Natural killer cell treated with Interleukin-12 subunit alpha and Interleukin-12 subunit beta and Interleukin-15 and Interleukin-18, amount 100 ng/mL, for 72 hours (primary cell): ENCODE results near the gene PPP3R1. TPM values are rescaled to one million over a fixed set of nuclear protein-coding genes. Genes with fewer than 3 reads are reported as not detected.

Source experiments
- ATAC-seq, 2 donors: fragments of 150-1000 bp; cut with Tn5 transposase in 1 of 2; sonication (Bioruptor Pico), chemical (Tn5 transposase) in 1 of 2; 2 replicates each; pipeline ENCODE4 v1.10.0; 2021
- DNase-seq: peaks from one replicate; pipeline ENCODE4 v3.0.0; 2022; ENCODE audit warnings: low spot score
- H3K27ac Mint-ChIP-seq, 2 donors: 1 replicate in 1 of 2; 2 replicates in 1 of 2; pipeline ENCODE4 v1.8.0; 2022; ENCODE audit warnings: mixed read lengths in 2 of 2, mild to moderate bottlenecking in 1 of 2, moderate library complexity in 1 of 2
- H3K27me3 Mint-ChIP-seq, 2 donors: 1 replicate in 1 of 2; 2 replicates in 1 of 2; pipeline ENCODE4 v1.8.0; 2022; ENCODE audit warnings: mixed read lengths in 2 of 2
- H3K36me3 Mint-ChIP-seq: one replicate; pipeline ENCODE4 v1.8.0; 2022; ENCODE audit warnings: mixed read lengths
- H3K4me1 Mint-ChIP-seq, 2 donors: 1 replicate in 1 of 2; 2 replicates in 1 of 2; pipeline ENCODE4 v1.8.0; 2022; ENCODE audit warnings: low read depth in 2 of 2, mixed read lengths in 2 of 2, mild to moderate bottlenecking in 1 of 2
- H3K4me3 Mint-ChIP-seq: one replicate; pipeline ENCODE4 v1.8.0; 2022; ENCODE audit warnings: mixed read lengths
- H3K9me3 Mint-ChIP-seq: 2 replicates; pipeline ENCODE4 v1.8.0; 2022; ENCODE audit warnings: mixed read lengths
- total RNA-seq, 2 donors: library from RNA; stranded (reverse); gene quantifications; one replicate each; pipeline ENCODE4 v1.2.3, GENCODE V29; 2022

The PPP3R1 gene
- total RNA-seq, 2 donors from 2014 or later, result 85.9 to 90.7 TPM

DNA sequence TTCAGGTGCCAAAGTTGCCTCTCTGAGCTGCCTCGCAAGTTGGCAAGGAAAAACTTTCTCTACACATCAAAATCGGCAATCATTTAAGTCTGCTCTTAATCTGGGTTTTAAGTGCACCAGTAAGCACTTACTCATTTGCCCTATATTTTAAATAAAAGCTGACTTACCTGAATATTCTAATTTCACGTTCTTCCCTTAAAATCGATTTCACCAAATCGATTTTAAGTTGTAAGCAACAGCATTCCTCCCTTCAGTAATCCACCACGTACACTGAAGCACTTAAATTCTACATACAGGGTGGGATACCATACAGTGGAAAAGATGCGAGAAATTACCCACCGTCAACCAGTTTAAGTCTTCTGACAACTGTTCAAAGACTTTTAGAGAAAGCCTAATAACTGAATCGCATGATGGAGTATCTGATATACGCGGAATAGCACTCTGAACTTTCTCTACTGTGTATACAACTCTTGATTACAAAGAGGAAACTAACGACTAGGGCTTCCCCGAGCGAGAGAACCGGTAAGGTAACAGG is 1.6 kb downstream of the PPP3R1 start:
- Mint-ChIP-seq H3K27me3 (no peaks in the 10 kb centered on the region), H3K9me3 (no peaks in the 10 kb centered on the region), H3K4me1 (peaks cover 27 to 39% of the 10 kb centered on the region in 2 donors), H3K36me3 (peaks cover 15% of the 10 kb centered on the region), H3K27ac (peak overlapping the region in 1 of 2 donors; percentile 93), H3K4me3 (peak overlapping the region; percentile 97)
- ATAC-seq (no peak), DNase-seq (no peak)

- peaks cover 27 to 39% of the 10 kb centered on the region in 2 donors for H3K4me1 Mint-ChIP-seq
- peak overlapping the region in 1 of 2 donors; percentile 93 for H3K27ac Mint-ChIP-seq
- peaks cover 15% of the 10 kb centered on the region for H3K36me3 Mint-ChIP-seq
- no peaks in the 10 kb centered on the region for H3K9me3 Mint-ChIP-seq
- ATAC-seq, result no peak
- peak overlapping the region; percentile 97 for H3K4me3 Mint-ChIP-seq
- H3K27me3 Mint-ChIP-seq, result no peaks in the 10 kb centered on the region
- no peak for DNase-seq
Measured at GRCh38 chr2:68250196-68250595, 2.1 kb downstream of the PPP3R1 start.

DNA sequence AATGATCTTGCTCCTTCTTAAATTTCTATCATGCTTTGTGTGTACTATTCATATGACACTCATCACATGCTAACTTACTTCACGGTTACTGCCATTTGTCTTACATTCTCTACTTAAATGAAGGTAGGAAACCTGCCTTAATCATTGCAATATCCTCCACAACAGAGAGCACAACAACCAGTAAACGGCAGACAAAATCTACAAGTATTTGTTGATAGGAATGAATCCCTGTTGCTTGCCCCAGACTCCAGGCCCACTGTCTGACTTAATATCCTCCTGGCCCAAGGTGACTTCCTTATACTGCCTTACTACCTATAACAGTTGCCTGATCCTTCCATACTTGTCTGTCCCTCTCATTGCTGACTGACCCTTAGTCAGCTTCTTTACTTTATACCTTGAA is 3.5 kb downstream of the PPP3R1 start:
- Mint-ChIP-seq H3K4me3 (no peak overlapping the region), H3K4me1 (peaks cover 22 to 28% of the 10 kb centered on the region in 2 donors), H3K27me3 (no peaks in the 10 kb centered on the region), H3K36me3 (peaks cover 15% of the 10 kb centered on the region), H3K27ac (no peak overlapping the region), H3K9me3 (no peaks in the 10 kb centered on the region)
- ATAC-seq (no peak), DNase-seq (no peak)

DNA sequence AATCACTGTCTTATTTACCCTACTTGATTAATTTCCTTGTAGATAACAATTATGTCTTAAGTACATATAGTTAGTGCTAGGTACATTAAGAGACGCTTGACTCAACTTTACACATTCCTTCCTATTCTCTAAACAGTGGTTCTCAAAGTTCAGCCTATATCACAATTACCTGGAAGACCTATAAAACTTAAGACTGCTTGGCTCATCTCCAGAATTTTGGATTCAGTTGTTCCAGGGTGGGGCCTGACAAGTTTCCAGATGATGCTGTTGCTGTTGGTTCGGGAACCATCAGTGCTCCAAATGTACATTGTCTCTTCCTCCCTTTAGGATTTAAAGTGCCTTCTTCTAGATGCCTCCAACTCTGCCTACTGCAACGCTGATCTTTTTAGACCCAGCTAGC is 4.0 kb downstream of the PPP3R1 start:
- Mint-ChIP-seq H3K27me3 (no peaks in the 10 kb centered on the region), H3K4me3 (no peak overlapping the region), H3K36me3 (peaks cover 15% of the 10 kb centered on the region), H3K27ac (no peak overlapping the region), H3K4me1 (peaks cover 20 to 24% of the 10 kb centered on the region in 2 donors), H3K9me3 (no peaks in the 10 kb centered on the region)
- ATAC-seq, result no peak
- no peak for DNase-seq

DNA sequence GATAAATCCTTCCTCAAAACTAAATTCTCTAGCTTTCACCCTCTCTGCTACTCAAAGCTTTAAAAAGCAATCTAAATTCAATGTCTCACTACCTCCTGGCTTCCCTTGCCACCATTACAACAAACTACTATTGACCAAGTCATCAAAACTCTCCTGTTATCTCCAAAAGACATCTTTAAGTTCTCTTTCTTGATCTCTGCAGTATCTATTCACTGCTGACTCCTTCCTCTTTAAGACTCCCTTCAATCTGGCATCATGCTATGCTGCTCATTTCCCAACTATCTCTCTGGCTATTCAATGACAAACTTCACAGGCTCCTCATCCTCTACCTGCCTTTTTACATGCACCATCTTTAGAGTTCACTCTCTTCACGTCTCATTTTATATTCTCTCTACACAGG is 5.9 kb downstream of the PPP3R1 start:
- ATAC-seq (no peak), DNase-seq (no peak)
- H3K4me3 Mint-ChIP-seq, result no peak overlapping the region
- no peak overlapping the region for H3K27ac Mint-ChIP-seq
- no peaks in the 10 kb centered on the region for H3K27me3 Mint-ChIP-seq
- H3K4me1 Mint-ChIP-seq, result peaks cover 15 to 17% of the 10 kb centered on the region in 2 donors
- no peaks in the 10 kb centered on the region for H3K9me3 Mint-ChIP-seq
- H3K36me3 Mint-ChIP-seq, result peaks cover 14% of the 10 kb centered on the region

GRCh38 chr2:68245672-68246071 is 6.7 kb downstream of the PPP3R1 start:
- H3K4me3 Mint-ChIP-seq, result no peak overlapping the region
- DNase-seq, result no peak
- peaks cover 6% of the 10 kb centered on the region for H3K36me3 Mint-ChIP-seq
- no peak overlapping the region for H3K27ac Mint-ChIP-seq
- no peak for ATAC-seq
- peaks cover 12 to 17% of the 10 kb centered on the region in 2 donors for H3K4me1 Mint-ChIP-seq
- H3K27me3 Mint-ChIP-seq, result no peaks in the 10 kb centered on the region
- no peaks in the 10 kb centered on the region for H3K9me3 Mint-ChIP-seq

DNA sequence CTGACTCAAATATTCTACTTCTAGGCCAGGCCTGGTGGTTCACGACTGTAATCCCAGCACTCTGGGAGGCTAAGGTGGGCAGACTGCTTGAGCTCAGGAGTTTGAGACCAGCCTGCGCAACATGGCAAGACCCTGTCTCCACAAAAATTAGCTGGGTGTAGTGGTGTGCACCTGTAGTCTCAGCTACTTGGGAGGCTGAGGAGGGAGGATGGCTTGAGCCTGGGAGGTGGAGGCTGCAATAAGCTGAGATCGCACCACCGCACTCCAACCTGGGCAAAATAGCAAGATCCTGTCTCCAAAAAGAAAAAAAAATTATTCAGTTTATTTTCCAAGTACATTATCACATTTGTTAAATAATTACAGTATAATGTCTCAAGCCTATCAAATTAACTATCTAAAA is 7.3 kb downstream of the PPP3R1 start:
- no peak for ATAC-seq
- no peak overlapping the region for H3K27ac Mint-ChIP-seq
- no peak overlapping the region for H3K4me3 Mint-ChIP-seq
- H3K4me1 Mint-ChIP-seq, result peaks cover 12 to 17% of the 10 kb centered on the region in 2 donors
- no peaks in the 10 kb centered on the region for H3K27me3 Mint-ChIP-seq
- no peaks in the 10 kb centered on the region for H3K9me3 Mint-ChIP-seq
- no peak for DNase-seq
- H3K36me3 Mint-ChIP-seq, result peaks cover 3% of the 10 kb centered on the region

GRCh38 chr2:68244456-68244855 is 7.9 kb downstream of the PPP3R1 start:
- no peaks in the 10 kb centered on the region for H3K27me3 Mint-ChIP-seq
- no peak for ATAC-seq

DNA sequence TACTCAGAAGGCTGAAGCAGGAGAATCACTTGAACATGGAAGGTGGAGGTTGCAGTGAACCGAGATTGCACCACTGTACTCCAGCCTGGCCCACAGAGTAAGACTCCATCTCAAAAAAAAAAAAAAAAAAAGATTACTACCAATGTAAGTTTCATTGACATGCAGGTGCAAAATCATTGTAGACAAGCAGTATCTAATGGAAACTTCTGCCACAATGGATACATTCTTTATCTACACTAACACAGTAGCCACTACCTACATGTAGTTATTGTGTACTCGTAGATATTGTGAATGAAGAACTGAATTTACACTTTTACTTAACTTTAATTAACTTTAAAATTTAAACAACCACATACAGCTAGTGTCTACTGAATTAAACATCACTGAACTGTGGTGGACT is 10.6 kb downstream of the PPP3R1 start:
- H3K4me1 Mint-ChIP-seq, result peaks cover 31 to 37% of the 10 kb centered on the region in 2 donors
- H3K36me3 Mint-ChIP-seq, result no peaks in the 10 kb centered on the region
- DNase-seq (no peak), ATAC-seq (no peak)
- H3K9me3 Mint-ChIP-seq, result no peaks in the 10 kb centered on the region
- no peak overlapping the region for H3K4me3 Mint-ChIP-seq
- H3K27me3 Mint-ChIP-seq, result no peaks in the 10 kb centered on the region
- H3K27ac Mint-ChIP-seq, result no peak overlapping the region

More at GRCh38 chr2:68244456-68244855, 7.9 kb downstream of the PPP3R1 start:
- Mint-ChIP-seq H3K27ac (no peak overlapping the region), H3K36me3 (no peaks in the 10 kb centered on the region), H3K4me1 (peaks cover 13 to 16% of the 10 kb centered on the region in 2 donors), H3K4me3 (no peak overlapping the region), H3K9me3 (no peaks in the 10 kb centered on the region)
- DNase-seq, result no peak

GRCh38 chr2:68240446-68240845 is 11.9 kb downstream of the PPP3R1 start:
- peak overlapping the region in 1 of 2 donors; percentile 2 for H3K27ac Mint-ChIP-seq
- ATAC-seq, result no peak
- peaks cover 40 to 49% of the 10 kb centered on the region in 2 donors for H3K4me1 Mint-ChIP-seq
- DNase-seq, result no peak
- H3K36me3 Mint-ChIP-seq, result no peaks in the 10 kb centered on the region
- H3K9me3 Mint-ChIP-seq, result no peaks in the 10 kb centered on the region
- no peaks in the 10 kb centered on the region for H3K27me3 Mint-ChIP-seq
- H3K4me3 Mint-ChIP-seq, result peak overlapping the region; percentile 30

DNA sequence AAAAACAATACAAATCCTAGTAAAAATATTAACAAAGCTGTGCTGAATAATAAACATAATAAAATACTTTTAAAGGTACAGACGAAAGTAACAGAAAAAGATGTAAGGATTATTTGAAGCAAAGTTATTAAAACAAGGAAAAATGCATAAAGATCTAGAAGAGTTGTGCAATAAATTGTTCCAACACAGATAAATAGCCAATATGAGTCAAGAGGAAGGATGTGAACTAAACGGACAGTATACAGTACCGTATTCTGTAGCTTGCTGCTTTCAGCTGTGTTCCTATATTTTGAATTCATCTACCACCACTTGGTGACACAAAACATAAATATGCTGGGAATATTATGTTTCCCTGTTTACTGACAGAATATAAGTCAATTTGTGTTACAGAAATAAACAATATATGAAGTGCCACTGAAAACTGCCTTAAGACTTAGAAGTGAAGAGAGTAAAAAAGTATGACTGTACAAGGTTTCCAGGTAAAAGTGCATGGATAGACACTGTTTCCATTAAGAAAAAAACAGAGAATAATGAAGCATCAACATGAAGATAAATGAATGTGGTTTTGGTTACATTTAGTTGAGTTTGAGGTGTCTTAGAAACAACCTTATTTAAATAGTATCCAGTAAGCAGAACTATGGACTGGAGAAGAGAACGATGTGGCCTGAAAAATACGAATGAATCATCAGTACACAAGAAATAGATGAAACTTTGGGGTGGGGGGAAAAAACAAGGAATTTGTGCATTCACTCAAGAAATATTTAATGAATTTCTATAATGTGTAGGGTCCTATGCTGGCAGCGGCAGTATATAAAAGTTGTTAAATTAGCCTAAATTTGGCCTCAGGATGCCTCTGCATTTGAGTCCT is 13.1 kb downstream of the PPP3R1 start:
- Mint-ChIP-seq H3K4me1 (peaks cover 45 to 61% of the 10 kb centered on the region in 2 donors), H3K9me3 (no peaks in the 10 kb centered on the region), H3K36me3 (no peaks in the 10 kb centered on the region), H3K4me3 (peak overlapping the region; percentile 70), H3K27me3 (no peaks in the 10 kb centered on the region), H3K27ac (peak overlapping the region; percentile 57 to 64)
- ATAC-seq, result peak; percentile 58 to 72
- DNase-seq, result no peak

DNA sequence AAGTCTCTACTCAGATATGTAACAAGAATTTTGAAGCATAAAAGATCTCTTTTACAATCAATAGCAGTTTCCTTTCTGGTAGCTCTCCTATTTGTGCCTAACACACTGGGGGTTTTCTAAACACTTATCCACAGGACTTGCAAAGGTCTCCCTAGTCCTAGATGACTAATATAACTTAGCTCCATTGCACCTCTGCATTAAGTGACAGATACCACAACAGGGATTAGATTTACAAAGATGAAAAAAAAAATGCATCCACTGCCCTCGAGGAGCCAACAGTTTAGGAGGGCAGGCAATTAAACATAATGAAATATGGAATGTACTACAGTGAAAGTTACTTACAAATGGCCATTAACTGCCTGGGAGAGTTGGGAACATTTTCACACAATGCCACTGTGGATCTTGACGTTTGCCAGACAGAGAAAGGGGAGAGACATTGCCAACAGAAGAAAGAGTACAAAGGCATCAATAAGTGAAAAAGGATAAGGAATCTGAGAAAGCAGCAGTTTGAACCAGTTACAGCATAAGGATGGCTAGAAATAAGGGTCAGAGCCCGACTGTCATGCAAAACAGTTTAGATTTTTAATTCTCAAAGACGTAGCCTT is 14.3 kb downstream of the PPP3R1 start:
- ATAC-seq, result no peak
- DNase-seq, result no peak
- Mint-ChIP-seq H3K36me3 (no peaks in the 10 kb centered on the region), H3K4me3 (peak overlapping the region; percentile 70), H3K4me1 (peaks cover 49 to 70% of the 10 kb centered on the region in 2 donors), H3K27me3 (no peaks in the 10 kb centered on the region), H3K9me3 (no peaks in the 10 kb centered on the region), H3K27ac (peak overlapping the region in 1 of 2 donors; percentile 57)

GRCh38 chr2:68237404-68237803 is 14.9 kb downstream of the PPP3R1 start:
- ATAC-seq, result no peak

DNA sequence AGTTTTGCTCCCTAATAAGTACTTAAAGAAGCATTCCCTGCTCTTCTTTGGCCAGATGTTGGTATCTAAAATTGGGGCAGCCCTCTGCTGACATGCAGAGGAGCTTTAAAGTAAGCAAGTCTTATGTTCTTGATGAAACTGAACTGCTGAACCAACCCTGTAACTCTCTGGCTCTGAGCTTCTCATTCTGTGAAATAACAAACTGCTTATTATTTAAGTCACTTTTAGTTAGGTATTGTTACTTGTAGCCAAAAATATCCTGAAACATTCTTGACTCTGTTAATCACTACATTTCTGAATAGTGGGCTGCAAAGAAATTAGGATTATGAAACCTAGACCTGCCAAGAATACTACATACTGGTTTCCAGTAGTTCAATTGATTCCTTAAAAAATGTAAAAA is 15.5 kb downstream of the PPP3R1 start:
- peaks cover 52 to 74% of the 10 kb centered on the region in 2 donors for H3K4me1 Mint-ChIP-seq
- no peak for ATAC-seq
- H3K27me3 Mint-ChIP-seq, result no peaks in the 10 kb centered on the region
- no peaks in the 10 kb centered on the region for H3K9me3 Mint-ChIP-seq
- no peak for DNase-seq
- H3K36me3 Mint-ChIP-seq, result no peaks in the 10 kb centered on the region
- peak overlapping the region in 1 of 2 donors; percentile 57 for H3K27ac Mint-ChIP-seq
- H3K4me3 Mint-ChIP-seq, result no peak overlapping the region

More at GRCh38 chr2:68237404-68237803, 14.9 kb downstream of the PPP3R1 start:
- no peak for DNase-seq
- no peak overlapping the region for H3K27ac Mint-ChIP-seq
- H3K4me3 Mint-ChIP-seq, result no peak overlapping the region
- H3K9me3 Mint-ChIP-seq, result no peaks in the 10 kb centered on the region
- peaks cover 52 to 74% of the 10 kb centered on the region in 2 donors for H3K4me1 Mint-ChIP-seq
- no peaks in the 10 kb centered on the region for H3K36me3 Mint-ChIP-seq
- H3K27me3 Mint-ChIP-seq, result no peaks in the 10 kb centered on the region
